Kidney tubule cell (primary cell): ENCODE data around the gene MEGF6.

Experiments used
- DNase-seq: peaks from one replicate; pipeline ENCODE4 v3.0.0-alpha.2; 2018; ENCODE audit warnings: low spot score

Gene MEGF6

GRCh38 chr1:3440300-3440681 is 171.0 kb downstream of the MEGF6 start:
- DNase-seq: no peak
